HepG2 (cell line): Measurements from ENCODE around the gene ATP8A2.

ENCODE experiments used
- CREM ChIP-seq, 2 experiments: sonication (generic) in 1 of 2; formaldehyde crosslinking in 1 of 2; IDR thresholded peaks; 2 replicates each; pipeline versions ENCODE4 v1.4.0 to v1.6.1; 2016 to 2020; ENCODE audit warnings: antibody characterized with exemption in 1 of 2, mild to moderate bottlenecking in 1 of 2, missing genetic modification reagents in 1 of 2
- EP300 ChIP-seq, 3 experiments: sonication (generic) in 1 of 3; formaldehyde crosslinking in 1 of 3; IDR thresholded peaks; 2 replicates each; pipeline versions ENCODE4 v1.5.1 to v1.6.1; 2011 to 2020; ENCODE audit warnings: low read depth in 2 of 3, low read length in 2 of 3, borderline replicate concordance in 1 of 3, improper control_type of control experiment in 1 of 3, mild to moderate bottlenecking in 1 of 3, missing genetic modification reagents in 1 of 3, moderate library complexity in 1 of 3
- EZH2 ChIP-seq: conservative IDR thresholded peaks from 2 replicates; pipeline ENCODE4 v1.6.1; 2012; ENCODE audit warnings: mild to moderate bottlenecking, low read depth, low read length, moderate library complexity
- GABPA ChIP-seq, 2 experiments: IDR thresholded peaks; 2 replicates each; pipeline ENCODE4 v1.6.1; 2011 to 2016; ENCODE audit warnings: low read depth in 2 of 2, low read length in 1 of 2, missing biosample characterization in 1 of 2, missing genetic modification characterization in 1 of 2
- GABPB1 ChIP-seq: IDR thresholded peaks from 2 replicates; pipeline ENCODE4 v1.6.1; 2016; ENCODE audit warnings: mild to moderate bottlenecking, missing genetic modification reagents, moderate library complexity, missing compliant biosample characterization
- NR2F1 ChIP-seq, 2 experiments: fragments of 450-650 bp in 1 of 2; formaldehyde crosslinking in 1 of 2; IDR thresholded peaks; 2 replicates each; pipeline versions ENCODE4 v1.5.0 to v1.6.1; 2016 to 2020; ENCODE audit warnings: mild to moderate bottlenecking in 1 of 2, missing compliant biosample characterization in 1 of 2, missing genetic modification reagents in 1 of 2, moderate library complexity in 1 of 2
- SCMH1 ChIP-seq: sonication (generic); formaldehyde crosslinking; IDR thresholded peaks from 2 replicates; pipeline ENCODE4 v1.9.0; 2021; ENCODE audit warnings: missing genetic modification reagents, mild to moderate bottlenecking, borderline replicate concordance
- SMAD1 ChIP-seq: sonication (generic); formaldehyde crosslinking; IDR thresholded peaks from 2 replicates; pipeline ENCODE4 v1.4.0; 2020; ENCODE audit warnings: missing genetic modification reagents, low read depth, mild to moderate bottlenecking, borderline replicate concordance
- TCF7 ChIP-seq: sonication (generic); IDR thresholded peaks from 2 replicates; pipeline ENCODE4 v1.6.1; 2016; ENCODE audit warnings: antibody characterized with exemption, low read depth
- ZNF253 ChIP-seq: sonication (generic); formaldehyde crosslinking; IDR thresholded peaks from 2 replicates; pipeline ENCODE4 v1.8.0; 2022; ENCODE audit warnings: mild to moderate bottlenecking, missing genetic modification reagents, borderline replicate concordance
- TF ChIP-seq, protein P1 (sequence below): sonication (generic); formaldehyde crosslinking; IDR thresholded peaks from 2 replicates; pipeline ENCODE4 v1.5.0; 2020; ENCODE audit warnings: mild to moderate bottlenecking, missing genetic modification reagents, moderate library complexity
- TF ChIP-seq, protein P2 (sequence below): sonication (generic); formaldehyde crosslinking; IDR thresholded peaks from 2 replicates; pipeline ENCODE4 v1.4.0; 2020; ENCODE audit warnings: missing genetic modification reagents, borderline replicate concordance

DNA sequence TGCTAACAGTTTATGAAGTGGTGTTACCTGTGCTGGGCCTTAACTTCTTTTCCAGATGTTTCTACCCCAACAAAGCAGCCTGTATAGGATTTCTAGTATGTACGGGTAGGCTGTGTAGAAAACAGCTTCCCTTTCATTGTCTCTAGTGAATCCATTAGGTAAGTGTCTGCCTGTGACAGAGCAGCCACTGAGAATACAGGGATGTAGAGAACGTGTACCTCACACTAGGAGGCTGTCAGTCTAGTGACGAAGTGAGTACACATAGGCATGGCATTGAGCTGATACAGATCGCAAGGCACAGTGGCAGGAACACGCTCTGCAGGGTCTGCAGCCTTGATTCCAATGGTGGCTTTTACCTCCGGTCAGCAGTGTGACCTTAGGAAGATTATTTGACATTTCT lies 562.4 kb downstream of the ATP8A2 start:
- TF ChIP-seq TCF7 (no peak), NR2F1 (CRISPR knock-in tag; IDR thresholded peaks at IDR 0.05) (no peak), SMAD1 (CRISPR knock-in tag) (no peak), CREM (IDR thresholded peaks at IDR 0.05) (no peak), CREM (CRISPR knock-in tag; IDR thresholded peaks at IDR 0.05) (no peak), ZNF253 (CRISPR knock-in tag) (no peak), EP300 (IDR thresholded peaks at IDR 0.05; ENCODE audit: low read depth in 2 of 2, low read length in 2 of 2) (no peak), EP300 (CRISPR knock-in tag; IDR thresholded peaks at IDR 0.05; ENCODE audit: borderline replicate concordance) (no peak), GABPB1 (CRISPR knock-in tag) (no peak), GABPA (IDR thresholded peaks at IDR 0.05; ENCODE audit: low read depth, low read length) (no peak), GABPA (CRISPR knock-in tag; IDR thresholded peaks at IDR 0.05; ENCODE audit: low read depth) (no peak), SCMH1 (no peak), EZH2 (no peak)
- TF ChIP-seq, protein P1, sequence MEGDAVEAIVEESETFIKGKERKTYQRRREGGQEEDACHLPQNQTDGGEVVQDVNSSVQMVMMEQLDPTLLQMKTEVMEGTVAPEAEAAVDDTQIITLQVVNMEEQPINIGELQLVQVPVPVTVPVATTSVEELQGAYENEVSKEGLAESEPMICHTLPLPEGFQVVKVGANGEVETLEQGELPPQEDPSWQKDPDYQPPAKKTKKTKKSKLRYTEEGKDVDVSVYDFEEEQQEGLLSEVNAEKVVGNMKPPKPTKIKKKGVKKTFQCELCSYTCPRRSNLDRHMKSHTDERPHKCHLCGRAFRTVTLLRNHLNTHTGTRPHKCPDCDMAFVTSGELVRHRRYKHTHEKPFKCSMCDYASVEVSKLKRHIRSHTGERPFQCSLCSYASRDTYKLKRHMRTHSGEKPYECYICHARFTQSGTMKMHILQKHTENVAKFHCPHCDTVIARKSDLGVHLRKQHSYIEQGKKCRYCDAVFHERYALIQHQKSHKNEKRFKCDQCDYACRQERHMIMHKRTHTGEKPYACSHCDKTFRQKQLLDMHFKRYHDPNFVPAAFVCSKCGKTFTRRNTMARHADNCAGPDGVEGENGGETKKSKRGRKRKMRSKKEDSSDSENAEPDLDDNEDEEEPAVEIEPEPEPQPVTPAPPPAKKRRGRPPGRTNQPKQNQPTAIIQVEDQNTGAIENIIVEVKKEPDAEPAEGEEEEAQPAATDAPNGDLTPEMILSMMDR (CRISPR knock-in tag), result no peak
- TF ChIP-seq, protein P2, sequence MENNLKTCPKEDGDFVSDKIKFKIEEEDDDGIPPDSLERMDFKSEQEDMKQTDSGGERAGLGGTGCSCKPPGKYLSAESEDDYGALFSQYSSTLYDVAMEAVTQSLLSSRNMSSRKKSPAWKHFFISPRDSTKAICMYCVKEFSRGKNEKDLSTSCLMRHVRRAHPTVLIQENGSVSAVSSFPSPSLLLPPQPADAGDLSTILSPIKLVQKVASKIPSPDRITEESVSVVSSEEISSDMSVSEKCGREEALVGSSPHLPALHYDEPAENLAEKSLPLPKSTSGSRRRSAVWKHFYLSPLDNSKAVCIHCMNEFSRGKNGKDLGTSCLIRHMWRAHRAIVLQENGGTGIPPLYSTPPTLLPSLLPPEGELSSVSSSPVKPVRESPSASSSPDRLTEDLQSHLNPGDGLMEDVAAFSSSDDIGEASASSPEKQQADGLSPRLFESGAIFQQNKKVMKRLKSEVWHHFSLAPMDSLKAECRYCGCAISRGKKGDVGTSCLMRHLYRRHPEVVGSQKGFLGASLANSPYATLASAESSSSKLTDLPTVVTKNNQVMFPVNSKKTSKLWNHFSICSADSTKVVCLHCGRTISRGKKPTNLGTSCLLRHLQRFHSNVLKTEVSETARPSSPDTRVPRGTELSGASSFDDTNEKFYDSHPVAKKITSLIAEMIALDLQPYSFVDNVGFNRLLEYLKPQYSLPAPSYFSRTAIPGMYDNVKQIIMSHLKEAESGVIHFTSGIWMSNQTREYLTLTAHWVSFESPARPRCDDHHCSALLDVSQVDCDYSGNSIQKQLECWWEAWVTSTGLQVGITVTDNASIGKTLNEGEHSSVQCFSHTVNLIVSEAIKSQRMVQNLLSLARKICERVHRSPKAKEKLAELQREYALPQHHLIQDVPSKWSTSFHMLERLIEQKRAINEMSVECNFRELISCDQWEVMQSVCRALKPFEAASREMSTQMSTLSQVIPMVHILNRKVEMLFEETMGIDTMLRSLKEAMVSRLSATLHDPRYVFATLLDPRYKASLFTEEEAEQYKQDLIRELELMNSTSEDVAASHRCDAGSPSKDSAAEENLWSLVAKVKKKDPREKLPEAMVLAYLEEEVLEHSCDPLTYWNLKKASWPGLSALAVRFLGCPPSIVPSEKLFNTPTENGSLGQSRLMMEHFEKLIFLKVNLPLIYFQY (CRISPR knock-in tag), result no peak
